ENCODE data around the gene ZNF629. TPM values are rescaled to one million over a fixed set of nuclear protein-coding genes. Genes with fewer than 3 reads are reported as not detected.
A peak's percentile ranks its signal among the peaks of the same experiment; 100 is the strongest.

The ZNF629 gene
- total RNA-seq, 1 experiment from 2014 or later, result 25.3 TPM

DNA sequence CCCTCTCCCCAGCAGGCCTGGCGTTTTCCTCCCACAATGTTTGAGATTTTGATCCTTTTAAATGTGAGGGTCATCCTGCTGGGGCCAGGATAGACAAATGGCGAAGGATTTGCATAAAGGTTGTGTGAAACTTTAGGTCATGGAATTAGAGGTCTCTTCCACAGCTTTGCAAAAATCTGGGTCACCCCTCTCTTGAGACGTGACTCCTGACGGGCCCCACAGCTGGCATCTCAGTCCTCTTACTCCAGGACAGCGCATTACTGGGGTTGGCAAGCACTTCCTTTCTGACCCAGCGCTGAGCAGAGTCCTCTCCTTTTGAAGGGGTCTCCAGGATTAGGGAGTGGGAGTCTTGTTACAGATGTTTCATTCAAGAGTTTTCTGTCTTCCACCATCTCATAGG, 7.4 kb downstream of the ZNF629 start:
- no peak for DNase-seq (ENCODE audit: low spot score)
- intact Hi-C loops (cut with micrococcal nuclease; ENCODE audit: unreplicated experiment), result loop anchor here (5.0 kb wide), 1 partner anchor 143 kb away; the partner anchor contains the start of gene FBXL19
- ChIA-PET POLR2A (ENCODE audit: low non-redundant PET) (no interaction called here), CTCF (no interaction called here)
- H3K36me3 ChIP-seq (ENCODE audit: insufficient read depth, low read length, poor library complexity, severe bottlenecking), result peaks cover 19% of the 10 kb centered on the region
- TF ChIP-seq EZH2 (IDR thresholded peaks at IDR 0.05; ENCODE audit: borderline replicate concordance, low read depth, low read length, poor library complexity, severe bottlenecking), result no peak
- TF ChIP-seq, protein P1, sequence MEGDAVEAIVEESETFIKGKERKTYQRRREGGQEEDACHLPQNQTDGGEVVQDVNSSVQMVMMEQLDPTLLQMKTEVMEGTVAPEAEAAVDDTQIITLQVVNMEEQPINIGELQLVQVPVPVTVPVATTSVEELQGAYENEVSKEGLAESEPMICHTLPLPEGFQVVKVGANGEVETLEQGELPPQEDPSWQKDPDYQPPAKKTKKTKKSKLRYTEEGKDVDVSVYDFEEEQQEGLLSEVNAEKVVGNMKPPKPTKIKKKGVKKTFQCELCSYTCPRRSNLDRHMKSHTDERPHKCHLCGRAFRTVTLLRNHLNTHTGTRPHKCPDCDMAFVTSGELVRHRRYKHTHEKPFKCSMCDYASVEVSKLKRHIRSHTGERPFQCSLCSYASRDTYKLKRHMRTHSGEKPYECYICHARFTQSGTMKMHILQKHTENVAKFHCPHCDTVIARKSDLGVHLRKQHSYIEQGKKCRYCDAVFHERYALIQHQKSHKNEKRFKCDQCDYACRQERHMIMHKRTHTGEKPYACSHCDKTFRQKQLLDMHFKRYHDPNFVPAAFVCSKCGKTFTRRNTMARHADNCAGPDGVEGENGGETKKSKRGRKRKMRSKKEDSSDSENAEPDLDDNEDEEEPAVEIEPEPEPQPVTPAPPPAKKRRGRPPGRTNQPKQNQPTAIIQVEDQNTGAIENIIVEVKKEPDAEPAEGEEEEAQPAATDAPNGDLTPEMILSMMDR (conservative IDR thresholded peaks at IDR 0.05; ENCODE audit: low read depth, low read length), result no peak
- no peak overlapping the region for H3K4me3 ChIP-seq (ENCODE audit: low read depth, low read length, poor library complexity, severe bottlenecking)
- H3K9me3 ChIP-seq (ENCODE audit: low read depth, low read length, poor library complexity, severe bottlenecking), result no peaks in the 10 kb centered on the region
- H3K27me3 ChIP-seq (replicated peaks; ENCODE audit: insufficient read depth, low read depth, low read length, poor library complexity), result no peaks in the 10 kb centered on the region
- no TSS peak for BruUV-seq (replicated peaks)
- H3K27ac ChIP-seq (ENCODE audit: low read depth, low read length, poor library complexity, severe bottlenecking), result no peak overlapping the region
- H3K4me1 ChIP-seq (ENCODE audit: insufficient read depth, low read length, poor library complexity, severe bottlenecking), result peaks cover 4% of the 10 kb centered on the region

DNA sequence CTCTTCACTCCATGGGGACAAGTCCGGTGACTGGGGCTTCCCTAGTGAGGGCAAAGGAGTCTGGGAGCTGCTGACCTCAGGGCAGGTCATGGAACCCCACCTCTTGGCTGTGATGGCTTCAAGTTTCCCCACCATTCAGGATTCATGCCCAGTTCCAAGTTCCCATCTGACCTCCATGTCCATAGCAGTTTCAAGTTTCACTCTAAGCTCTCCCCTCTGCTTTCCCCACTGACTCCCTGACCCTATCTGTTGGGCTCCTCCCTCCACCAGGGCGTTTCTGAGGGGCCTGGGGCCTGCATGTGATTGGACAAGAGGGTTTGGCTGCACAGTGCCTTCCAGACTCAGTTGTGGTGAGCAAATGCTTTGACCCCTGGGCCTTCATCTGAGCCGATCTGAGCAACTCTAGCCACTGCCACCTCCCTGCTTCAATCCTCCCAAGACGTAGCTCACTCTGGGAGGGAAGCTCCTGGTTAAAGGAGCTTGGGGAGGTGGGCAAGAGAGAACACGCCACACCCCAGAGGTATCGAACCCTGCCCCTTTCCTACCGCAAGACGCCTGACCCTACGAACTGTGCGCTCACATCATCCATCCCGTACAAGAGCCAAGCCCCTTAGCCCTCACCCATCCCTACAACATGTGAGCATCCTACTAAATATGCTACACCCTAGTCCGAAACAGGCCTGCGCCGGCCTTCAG, 8.3 kb downstream of the ZNF629 start:
- H3K27ac ChIP-seq (ENCODE audit: low read depth, low read length, poor library complexity, severe bottlenecking), result peak overlapping the region; percentile 17
- intact Hi-C loops (cut with micrococcal nuclease; ENCODE audit: unreplicated experiment), result loop anchor here (5.0 kb wide), 1 partner anchor 144 kb away; the partner anchor contains the start of gene FBXL19
- ChIA-PET CTCF (no interaction called here), POLR2A (ENCODE audit: low non-redundant PET) (no interaction called here)
- H3K27me3 ChIP-seq (replicated peaks; ENCODE audit: insufficient read depth, low read depth, low read length, poor library complexity), result no peaks in the 10 kb centered on the region
- TF ChIP-seq EZH2 (IDR thresholded peaks at IDR 0.05; ENCODE audit: borderline replicate concordance, low read depth, low read length, poor library complexity, severe bottlenecking), result no peak
- TF ChIP-seq, protein P1 (conservative IDR thresholded peaks at IDR 0.05; ENCODE audit: low read depth, low read length), result no peak
- no peak for DNase-seq (ENCODE audit: low spot score)
- peaks cover 27% of the 10 kb centered on the region for H3K36me3 ChIP-seq (ENCODE audit: insufficient read depth, low read length, poor library complexity, severe bottlenecking)
- H3K9me3 ChIP-seq (ENCODE audit: low read depth, low read length, poor library complexity, severe bottlenecking), result no peaks in the 10 kb centered on the region
- no TSS peak for BruUV-seq (replicated peaks)
- no peak overlapping the region for H3K4me3 ChIP-seq (ENCODE audit: low read depth, low read length, poor library complexity, severe bottlenecking)
- peaks cover 4% of the 10 kb centered on the region for H3K4me1 ChIP-seq (ENCODE audit: insufficient read depth, low read length, poor library complexity, severe bottlenecking)

DNA sequence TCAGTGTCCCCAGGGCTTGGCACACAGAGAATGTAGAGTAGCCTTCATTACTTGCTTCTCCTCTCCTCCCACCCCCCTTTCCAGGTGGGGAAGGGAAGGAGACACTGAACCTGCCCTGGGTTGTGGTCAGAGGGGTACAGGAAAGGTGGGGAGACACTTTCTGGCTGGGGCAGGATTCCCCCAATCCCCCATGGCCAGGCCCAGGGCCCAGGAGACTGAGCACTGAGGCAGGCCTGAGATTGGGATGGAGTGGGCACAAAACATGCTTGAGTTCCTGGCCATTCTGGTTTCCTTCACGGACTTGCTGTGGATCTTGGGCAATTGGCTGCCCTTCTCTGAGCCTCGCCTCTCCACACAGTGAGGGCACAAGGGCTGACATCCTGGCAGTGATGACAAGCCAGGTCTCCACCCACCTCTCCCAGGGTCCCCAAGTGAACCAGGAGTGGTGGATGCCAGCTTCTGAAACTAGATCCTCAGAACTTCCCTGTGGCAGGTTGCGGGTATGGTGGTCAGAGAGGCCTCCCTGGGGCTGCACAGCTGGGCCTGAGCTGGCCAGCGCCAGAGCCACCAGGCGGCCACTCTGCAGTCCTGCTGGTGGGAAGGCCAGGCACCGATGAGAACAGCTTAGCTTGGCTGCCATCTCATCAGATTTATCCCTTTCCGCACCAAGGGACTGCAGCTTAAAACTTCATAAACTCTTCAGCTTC, 9.3 kb downstream of the ZNF629 start:
- CTCF ChIA-PET, result no interaction called here
- TF ChIP-seq, protein P1 (conservative IDR thresholded peaks at IDR 0.05; ENCODE audit: low read depth, low read length), result no peak
- no peak for TF ChIP-seq EZH2 (IDR thresholded peaks at IDR 0.05; ENCODE audit: borderline replicate concordance, low read depth, low read length, poor library complexity, severe bottlenecking)

More for the DNA sequence above, 9.3 kb downstream of the ZNF629 start:
- POLR2A ChIA-PET (ENCODE audit: low non-redundant PET), result interaction anchor here (0.6 kb wide), 1 partner anchor 164 kb away, joined by 3 read pairs; no protein-coding TSS in a partner anchor
- peak overlapping the region; percentile 17 for H3K27ac ChIP-seq (ENCODE audit: low read depth, low read length, poor library complexity, severe bottlenecking)
- peaks cover 28% of the 10 kb centered on the region for H3K36me3 ChIP-seq (ENCODE audit: insufficient read depth, low read length, poor library complexity, severe bottlenecking)
- no TSS peak for BruUV-seq (replicated peaks)
- H3K9me3 ChIP-seq (ENCODE audit: low read depth, low read length, poor library complexity, severe bottlenecking), result no peaks in the 10 kb centered on the region
- intact Hi-C loops (cut with micrococcal nuclease; ENCODE audit: unreplicated experiment), result loop anchor here (5.0 kb wide), 1 partner anchor 145 kb away; the partner anchor contains the start of gene FBXL19
- peaks cover 4% of the 10 kb centered on the region for H3K4me1 ChIP-seq (ENCODE audit: insufficient read depth, low read length, poor library complexity, severe bottlenecking)
- H3K27me3 ChIP-seq (replicated peaks; ENCODE audit: insufficient read depth, low read depth, low read length, poor library complexity), result no peaks in the 10 kb centered on the region
- H3K4me3 ChIP-seq (ENCODE audit: low read depth, low read length, poor library complexity, severe bottlenecking), result no peak overlapping the region
- DNase-seq (ENCODE audit: low spot score), result no peak

Data from A673 (cell line).